IMR-90 (cell line): Measurements from ENCODE around the gene DOHH. TPM values are rescaled to one million over a fixed set of nuclear protein-coding genes. Genes with fewer than 3 reads are reported as not detected.

Source experiments
- ATAC-seq: fragments of 200-7000 bp; cut with Tn5 transposase; 2 replicates; pipeline ENCODE4 v1.9.1; 2020; ENCODE audit warnings: low read depth, mild to moderate bottlenecking, moderate library complexity
- BruUV-seq: library from RNA; stranded (reverse); fragments of 400-500 nt; replicated peaks from 2 replicates; lab custom pipeline; 2021; lab: Mats Ljungman, UMichigan
- CTCF ChIA-PET: fragments of 300-600 bp; formaldehyde crosslinking; extraction: SDS; loops from one replicate; lab custom pipeline; 2021; ENCODE audit warnings: antibody characterized with exemption; lab: Yijun Ruan, JAX
- POLR2A ChIA-PET: fragments of 300-600 bp; sonication (Branson Sonifier 250); formaldehyde crosslinking; loops from one replicate; lab custom pipeline; 2022; ENCODE audit warnings: antibody characterized with exemption; ENCODE audit not compliant: unreplicated experiment; lab: Charles Lee
- DNase-seq: peaks from one replicate; pipeline ENCODE4 v3.0.0; 2013
- H2AFZ ChIP-seq: replicated peaks from 2 replicates; pipeline ENCODE3; 2013; ENCODE audit warnings: low read length, mild to moderate bottlenecking; ENCODE audit not compliant: poor library complexity
- H2AK5ac ChIP-seq: 2 replicates; pipeline ENCODE4 v1.6.1; 2013; ENCODE audit warnings: low read depth, low read length, inconsistent platforms
- H2AK9ac ChIP-seq: replicated peaks from 2 replicates; pipeline ENCODE3; 2013; ENCODE audit warnings: mild to moderate bottlenecking, low read depth, low read length, moderate library complexity; ENCODE audit not compliant: poor library complexity
- H2BK120ac ChIP-seq: 2 replicates; pipeline ENCODE4 v1.6.1; 2013; ENCODE audit warnings: low read depth, low read length, inconsistent platforms
- H2BK15ac ChIP-seq: 3 replicates; pipeline ENCODE4 v1.6.1; 2013; ENCODE audit warnings: low read depth, low read length, inconsistent platforms
- H2BK20ac ChIP-seq: 2 replicates; pipeline ENCODE4 v1.6.1; 2013; ENCODE audit warnings: low read depth, mild to moderate bottlenecking, inconsistent platforms, low read length, moderate library complexity
- H2BK5ac ChIP-seq: 2 replicates; pipeline ENCODE4 v1.6.1; 2013; ENCODE audit warnings: mild to moderate bottlenecking, low read depth, low read length, inconsistent platforms; ENCODE audit not compliant: poor library complexity, severe bottlenecking
- H3K14ac ChIP-seq: replicated peaks from 2 replicates; pipeline ENCODE4 v1.6.1; 2013; ENCODE audit warnings: low read depth, low read length, inconsistent platforms
- H3K18ac ChIP-seq: 2 replicates; pipeline ENCODE4 v1.6.1; 2013; ENCODE audit warnings: low read depth, low read length, control low read depth
- H3K23ac ChIP-seq: 2 replicates; pipeline ENCODE4 v1.6.1; 2013; ENCODE audit warnings: low read depth, low read length, inconsistent platforms
- H3K27ac ChIP-seq: 2 replicates; pipeline ENCODE4 v1.5.1; 2013; ENCODE audit warnings: mild to moderate bottlenecking, control low read depth, low read length; ENCODE audit not compliant: insufficient read depth
- H3K27me3 ChIP-seq: 2 replicates; pipeline ENCODE4 v1.6.1; 2013; ENCODE audit warnings: low read length; ENCODE audit not compliant: control insufficient read depth, insufficient read depth
- H3K36me3 ChIP-seq: 2 replicates; pipeline ENCODE4 v1.6.1; 2013; ENCODE audit warnings: low read length, mixed read lengths; ENCODE audit not compliant: control insufficient read depth, insufficient read depth
- H3K4ac ChIP-seq: 2 replicates; pipeline ENCODE4 v1.6.1; 2013; ENCODE audit warnings: low read depth, low read length, inconsistent platforms
- H3K4me1 ChIP-seq: 2 replicates; pipeline ENCODE4 v1.6.1; 2013; ENCODE audit warnings: low read length, mixed read lengths; ENCODE audit not compliant: control insufficient read depth, insufficient read depth
- H3K4me2 ChIP-seq: 2 replicates; pipeline ENCODE4 v1.6.1; 2013; ENCODE audit warnings: low read depth, mild to moderate bottlenecking, control low read depth, low read length, moderate library complexity
- H3K4me3 ChIP-seq: 2 replicates; pipeline ENCODE4 v1.5.1; 2013; ENCODE audit warnings: low read depth, mild to moderate bottlenecking, control low read depth, low read length, moderate library complexity; ENCODE audit not compliant: insufficient read depth
- H3K56ac ChIP-seq: 2 replicates; pipeline ENCODE4 v1.6.1; 2013; ENCODE audit warnings: low read length, inconsistent platforms; ENCODE audit not compliant: insufficient read depth; ENCODE audit errors: extremely low read depth
- H3K79me1 ChIP-seq, 2 experiments: 2 replicates each; pipeline ENCODE4 v1.6.1; 2013; ENCODE audit warnings: low read length in 2 of 2, inconsistent platforms in 1 of 2, low read depth in 1 of 2
- H3K9ac ChIP-seq: 2 replicates; pipeline ENCODE4 v1.6.1; 2013; ENCODE audit warnings: low read depth, low read length, control low read depth
- H3K9me1 ChIP-seq: 2 replicates; pipeline ENCODE4 v1.6.1; 2013; ENCODE audit warnings: low read length, inconsistent platforms; ENCODE audit not compliant: insufficient read depth
- H3K9me3 ChIP-seq: 2 replicates; pipeline ENCODE4 v1.6.1; 2013; ENCODE audit warnings: low read length; ENCODE audit not compliant: control insufficient read depth, insufficient read depth
- H4K20me1 ChIP-seq: 2 replicates; pipeline ENCODE4 v1.6.1; 2013; ENCODE audit warnings: low read length, inconsistent platforms; ENCODE audit not compliant: insufficient read depth
- H4K5ac ChIP-seq: 2 replicates; pipeline ENCODE4 v1.6.1; 2013; ENCODE audit warnings: mild to moderate bottlenecking, low read depth, low read length, control low read depth
- H4K8ac ChIP-seq, 2 experiments: 2 replicates each; pipeline ENCODE4 v1.6.1; 2013; ENCODE audit warnings: low read depth in 2 of 2, low read length in 2 of 2, control low read depth in 1 of 2, inconsistent platforms in 1 of 2
- H4K91ac ChIP-seq: 2 replicates; pipeline ENCODE4 v1.6.1; 2013; ENCODE audit warnings: low read depth, low read length, inconsistent platforms; ENCODE audit not compliant: insufficient read depth
- CEBPB ChIP-seq: IDR thresholded peaks from 2 replicates; pipeline ENCODE4 v1.6.1; 2012; ENCODE audit warnings: low read depth, low read length, improper control_type of control experiment
- MAZ ChIP-seq: IDR thresholded peaks from 2 replicates; pipeline ENCODE4 v1.6.1; 2012; ENCODE audit warnings: low read depth, mild to moderate bottlenecking, low read length, improper control_type of control experiment, moderate library complexity, borderline replicate concordance
- WGBS, 2 experiments: methylation state at CpG; one replicate each; pipeline versions ENCODE4 v1.1.5 to v1.1.7; 2013; ENCODE audit warnings: missing lambda C conversion rate in 2 of 2; ENCODE audit not compliant: insufficient read length in 1 of 2; ENCODE audit errors: extremely low coverage in 2 of 2; 5-methylcytosine and 5-hydroxymethylcytosine counted together
- dilution Hi-C: fragments of 300-500 bp; cut with HindIII; formaldehyde crosslinking; loops from one replicate; pipeline ENCODE4 v1.14.3; 2018; ENCODE audit warnings: low sequenced_read_pairs; ENCODE audit not compliant: unreplicated experiment
- in situ Hi-C: fragments of 300-500 bp; cut with MboI; formaldehyde crosslinking; loops from 3 replicates; pipeline ENCODE4 v1.14.3; 2019; ENCODE audit warnings: low sequenced_read_pairs, inconsistent platforms, mixed read lengths
- intact Hi-C: fragments of 100-400 bp; cut with micrococcal nuclease; formaldehyde crosslinking; loops from 2 replicates; pipeline ENCODE4 v1.10.0; 2022
- polyA plus RNA-seq, 3 experiments: library from polyadenylated mRNA; depleted of rRNA; stranded (reverse); fragments of >200 nt; gene quantifications; 2 replicates each; pipeline ENCODE4 v1.2.3, GENCODE V29; 2012; ENCODE audit warnings: low replicate concordance in 1 of 3
- total RNA-seq: library from RNA; depleted of rRNA; stranded (reverse); fragments of >200 nt; gene quantifications from 2 replicates; pipeline ENCODE4 v1.2.3, GENCODE V29; 2012

The DOHH gene
- total and polyA plus RNA-seq, 2 of the 4 experiments (the other 2 are of a cell fraction): 3.2 to 9.2 TPM

DNA sequence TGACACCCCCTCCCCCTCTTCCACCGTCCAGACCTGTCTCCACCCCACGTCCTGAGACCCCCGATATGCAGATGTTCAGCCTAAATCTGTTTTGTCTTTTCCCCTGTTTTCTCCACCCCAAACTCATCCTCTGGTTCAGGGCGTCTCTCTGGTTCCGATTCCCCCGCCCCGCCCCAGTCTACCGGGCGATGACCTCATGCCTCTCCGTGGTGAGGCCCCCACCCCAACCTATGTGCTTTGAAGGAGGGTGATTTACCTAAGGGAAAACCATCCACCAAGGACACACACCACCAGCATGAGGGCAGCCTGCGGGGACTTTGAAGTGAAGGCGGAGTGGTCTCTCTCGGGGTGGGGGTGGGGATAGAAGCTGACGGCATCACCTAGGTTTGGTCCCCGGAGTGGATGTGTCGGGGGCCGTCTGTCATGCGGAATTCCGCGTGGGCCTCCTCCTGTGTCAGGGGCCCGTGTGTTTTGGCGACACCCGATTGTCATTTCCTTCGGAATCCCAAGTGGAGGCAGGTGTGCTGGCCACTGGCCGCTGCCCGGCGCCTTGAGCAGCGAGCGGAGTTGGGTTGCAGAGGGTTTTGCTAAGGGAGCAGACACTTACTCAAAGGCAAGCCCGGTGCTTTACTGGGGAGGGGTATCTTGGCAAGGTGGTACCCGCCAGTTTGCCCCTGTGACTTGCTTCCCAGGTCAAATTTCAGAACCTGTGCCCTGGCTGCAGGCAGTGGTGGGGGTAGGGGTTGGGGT, 7.1 kb upstream of the DOHH start:
- WGBS, 2 experiments: 29% methylated on average over 19 of the region's 31 CpGs; no CpG with 5 or more reads in 1 of the 2 experiments
- Histone ChIP-seq H3K79me1 (peaks cover 0 to 66% of the 10 kb centered on the region in 2 experiments; a peak in 2 of 4 replicates), H4K8ac (peak overlapping the region in 1 of 2 experiments; percentile 37; a peak in 1 of 4 replicates), H3K18ac (no peak overlapping the region), H3K4me1 (peaks cover 16% of the 10 kb centered on the region), H3K36me3 (peaks cover 13% of the 10 kb centered on the region), H4K5ac (no peak overlapping the region; the same call in 1 of the 2 replicates), H2BK5ac (peak overlapping the region; percentile 47), H3K9ac (peak overlapping the region; percentile 90), H3K4me3 (peak overlapping the region; percentile 65), H3K9me3 (no peaks in the 10 kb centered on the region), H3K14ac (peak overlapping the region; percentile 83), H2AFZ (peak overlapping the region; percentile 88), H3K23ac (peak overlapping the region; percentile 82), H3K4ac (peak overlapping the region; percentile 72), H3K9me1 (peaks cover 16% of the 10 kb centered on the region), H2AK5ac (peak overlapping the region; percentile 89), H2BK120ac (no peak overlapping the region), H2AK9ac (peak overlapping the region; percentile 84), H3K27ac (peak overlapping the region; percentile 65), H3K27me3 (no peaks in the 10 kb centered on the region), H4K20me1 (peaks cover 54% of the 10 kb centered on the region), H2BK20ac (no peak overlapping the region), H3K4me2 (peak overlapping the region; percentile 98), H2BK15ac (no peak overlapping the region), H3K56ac (peak overlapping the region; percentile 46), H4K91ac (no peak overlapping the region; the same call in 1 of the 2 replicates)
- no TSS peak for BruUV-seq
- intact Hi-C loops: loop anchor here (5.0 kb wide), 1 partner anchor 120 kb away; the partner anchor contains the start of gene CACTIN
- ChIA-PET POLR2A (interaction anchor here (0.6 kb wide), 1 partner anchor 11 kb away, joined by 4 read pairs; no protein-coding TSS in a partner anchor), CTCF (no interaction called here)
- in situ Hi-C loops: no loop called here
- dilution Hi-C loops: no loop called here
- DNase-seq (no peak), ATAC-seq (no peak)
- TF ChIP-seq MAZ (peak; percentile 26), CEBPB (no peak)
